PFSK-1 (cell line): Measurements from ENCODE around the gene TTLL11.

ENCODE experiments used
- POLR2AphosphoS5 ChIP-seq: IDR thresholded peaks from 2 replicates; pipeline ENCODE4 v1.6.1; 2012; ENCODE audit warnings: low read depth, mild to moderate bottlenecking, control low read depth, low read length, moderate library complexity
- SIN3A ChIP-seq: IDR thresholded peaks from 2 replicates; pipeline ENCODE4 v1.6.1; 2012; ENCODE audit warnings: mild to moderate bottlenecking, low read length, moderate library complexity, borderline replicate concordance; ENCODE audit not compliant: insufficient read depth
- TAF1 ChIP-seq: IDR thresholded peaks from 2 replicates; pipeline ENCODE4 v1.6.1; 2012; ENCODE audit warnings: low read length, control low read depth, borderline replicate concordance; ENCODE audit not compliant: insufficient read depth
- TF ChIP-seq, protein P1 (sequence below), 2 experiments: IDR thresholded peaks; 2 replicates each; pipeline versions ENCODE4 v1.6.1 to v1.8.0; 2011 to 2012; ENCODE audit warnings: low read depth in 2 of 2, low read length in 2 of 2, control low read depth in 1 of 2, inconsistent platforms in 1 of 2, mild to moderate bottlenecking in 1 of 2, moderate library complexity in 1 of 2; ENCODE audit not compliant: insufficient read depth in 1 of 2

DNA sequence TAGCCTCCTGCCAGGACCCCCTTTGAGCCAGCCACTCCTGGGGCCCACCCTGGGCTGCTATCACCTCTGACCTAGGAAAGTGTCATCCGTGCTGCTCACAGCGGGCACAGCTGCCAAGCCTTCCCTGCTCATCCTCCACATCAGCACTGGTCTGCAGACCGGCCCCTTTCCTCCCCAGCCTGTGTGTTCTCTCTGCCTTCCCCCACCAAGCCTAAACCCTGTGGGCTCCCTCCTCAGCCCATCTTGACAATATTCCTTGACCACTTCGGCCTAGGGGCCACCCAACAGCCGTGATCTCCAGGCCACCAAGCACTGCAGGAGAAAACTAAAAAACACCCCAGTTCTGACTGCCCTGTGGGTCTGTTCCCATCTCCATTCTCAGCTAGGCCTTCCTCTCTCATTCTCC lies 306.6 kb downstream of the TTLL11 start:
- TF ChIP-seq SIN3A (no peak), POLR2AphosphoS5 (no peak), TAF1 (no peak)
- TF ChIP-seq, protein P1, sequence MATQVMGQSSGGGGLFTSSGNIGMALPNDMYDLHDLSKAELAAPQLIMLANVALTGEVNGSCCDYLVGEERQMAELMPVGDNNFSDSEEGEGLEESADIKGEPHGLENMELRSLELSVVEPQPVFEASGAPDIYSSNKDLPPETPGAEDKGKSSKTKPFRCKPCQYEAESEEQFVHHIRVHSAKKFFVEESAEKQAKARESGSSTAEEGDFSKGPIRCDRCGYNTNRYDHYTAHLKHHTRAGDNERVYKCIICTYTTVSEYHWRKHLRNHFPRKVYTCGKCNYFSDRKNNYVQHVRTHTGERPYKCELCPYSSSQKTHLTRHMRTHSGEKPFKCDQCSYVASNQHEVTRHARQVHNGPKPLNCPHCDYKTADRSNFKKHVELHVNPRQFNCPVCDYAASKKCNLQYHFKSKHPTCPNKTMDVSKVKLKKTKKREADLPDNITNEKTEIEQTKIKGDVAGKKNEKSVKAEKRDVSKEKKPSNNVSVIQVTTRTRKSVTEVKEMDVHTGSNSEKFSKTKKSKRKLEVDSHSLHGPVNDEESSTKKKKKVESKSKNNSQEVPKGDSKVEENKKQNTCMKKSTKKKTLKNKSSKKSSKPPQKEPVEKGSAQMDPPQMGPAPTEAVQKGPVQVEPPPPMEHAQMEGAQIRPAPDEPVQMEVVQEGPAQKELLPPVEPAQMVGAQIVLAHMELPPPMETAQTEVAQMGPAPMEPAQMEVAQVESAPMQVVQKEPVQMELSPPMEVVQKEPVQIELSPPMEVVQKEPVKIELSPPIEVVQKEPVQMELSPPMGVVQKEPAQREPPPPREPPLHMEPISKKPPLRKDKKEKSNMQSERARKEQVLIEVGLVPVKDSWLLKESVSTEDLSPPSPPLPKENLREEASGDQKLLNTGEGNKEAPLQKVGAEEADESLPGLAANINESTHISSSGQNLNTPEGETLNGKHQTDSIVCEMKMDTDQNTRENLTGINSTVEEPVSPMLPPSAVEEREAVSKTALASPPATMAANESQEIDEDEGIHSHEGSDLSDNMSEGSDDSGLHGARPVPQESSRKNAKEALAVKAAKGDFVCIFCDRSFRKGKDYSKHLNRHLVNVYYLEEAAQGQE (IDR thresholded peaks at IDR 0.05; ENCODE audit: insufficient read depth in 1 of 2, low read depth in 2 of 2, low read length in 2 of 2) = no peak
